HEK293 (cell line): Measurements from ENCODE around the gene TBC1D14.

Source experiments
- CTCF ChIA-PET: fragments of 350-600 bp; formaldehyde crosslinking; extraction: SDS; loops from one replicate; lab custom pipeline; 2021; ENCODE audit warnings: antibody characterized with exemption; lab: Yijun Ruan, JAX
- POLR2A ChIA-PET: fragments of 300-600 bp; formaldehyde crosslinking; extraction: SDS; loops from one replicate; lab custom pipeline; 2020; ENCODE audit warnings: antibody characterized with exemption, inconsistent platforms; lab: Yijun Ruan, JAX
- H3K27ac ChIP-seq: fragments of 200-500 bp; sonication (Bioruptor generic); 2 replicates; pipeline ENCODE4 v1.5.1; 2014; ENCODE audit warnings: low read depth, low read length, control low read depth, inconsistent platforms; ENCODE audit errors: extremely low read depth
- H3K36me3 ChIP-seq, 2 experiments: fragments of 200-500 bp in 1 of 2; sonication (Bioruptor generic) in 1 of 2; 1 replicate in 1 of 2; 2 replicates in 1 of 2; pipeline ENCODE4 v1.5.1; 2014 to 2017; ENCODE audit warnings: inconsistent platforms in 2 of 2, low read length in 2 of 2; ENCODE audit not compliant: control insufficient read depth in 2 of 2, insufficient read depth in 1 of 2
- H3K4me1 ChIP-seq: fragments of 200-500 bp; sonication (Bioruptor generic); 2 replicates; pipeline ENCODE4 v1.5.1; 2014; ENCODE audit warnings: mild to moderate bottlenecking, low read length, inconsistent platforms; ENCODE audit not compliant: control insufficient read depth, insufficient read depth
- H3K4me3 ChIP-seq: 2 replicates; pipeline ENCODE4 v1.5.1; 2011; ENCODE audit warnings: low read depth, mild to moderate bottlenecking, control low read depth, low read length, moderate library complexity
- H3K9me3 ChIP-seq: fragments of 200-500 bp; sonication (Bioruptor generic); 2 replicates; pipeline ENCODE4 v1.5.1; 2014; ENCODE audit warnings: low read depth, low read length, inconsistent platforms; ENCODE audit not compliant: control insufficient read depth, insufficient read depth
- CTCF ChIP-seq: fragments of 450-650 bp; formaldehyde crosslinking; IDR thresholded peaks from 2 replicates; pipeline ENCODE4 v1.5.1; 2016; ENCODE audit warnings: missing biosample characterization, missing genetic modification characterization
- KLF1 ChIP-seq: fragments of 450-650 bp; formaldehyde crosslinking; IDR thresholded peaks from 2 replicates; pipeline ENCODE4 v1.5.1; 2016; ENCODE audit warnings: missing biosample characterization, missing genetic modification characterization
- SALL2 ChIP-seq: fragments of 450-650 bp; formaldehyde crosslinking; IDR thresholded peaks from 2 replicates; pipeline ENCODE4 v1.5.0; 2017; ENCODE audit warnings: missing biosample characterization, mild to moderate bottlenecking, missing genetic modification characterization, borderline replicate concordance
- TCF7L2 ChIP-seq: IDR thresholded peaks from 2 replicates; pipeline ENCODE4 v1.6.1; 2011; ENCODE audit warnings: low read depth, mild to moderate bottlenecking, inconsistent platforms, low read length, moderate library complexity, borderline replicate concordance
- TRIM28 ChIP-seq: IDR thresholded peaks from 2 replicates; pipeline ENCODE4 v1.6.1; 2011; ENCODE audit warnings: low read length, control low read depth, borderline replicate concordance
- ZBTB20 ChIP-seq: fragments of 450-650 bp; formaldehyde crosslinking; IDR thresholded peaks from 2 replicates; pipeline ENCODE4 v1.5.1; 2016; ENCODE audit warnings: missing biosample characterization, missing genetic modification characterization
- ZNF266 ChIP-seq: fragments of 450-650 bp; formaldehyde crosslinking; IDR thresholded peaks from 2 replicates; pipeline ENCODE4 v1.5.1; 2016; ENCODE audit warnings: missing biosample characterization, missing genetic modification characterization, low read depth
- ZNF366 ChIP-seq: fragments of 450-650 bp; formaldehyde crosslinking; conservative IDR thresholded peaks from 2 replicates; pipeline ENCODE4 v1.5.1; 2016; ENCODE audit warnings: missing biosample characterization, missing genetic modification characterization
- ZNF394 ChIP-seq: fragments of 450-650 bp; formaldehyde crosslinking; IDR thresholded peaks from 2 replicates; pipeline ENCODE4 v1.5.1; 2016; ENCODE audit warnings: missing biosample characterization, missing genetic modification characterization, mild to moderate bottlenecking, moderate library complexity, borderline replicate concordance
- ZNF449 ChIP-seq: fragments of 450-650 bp; formaldehyde crosslinking; IDR thresholded peaks from 2 replicates; pipeline ENCODE4 v1.5.1; 2017; ENCODE audit warnings: missing biosample characterization, mild to moderate bottlenecking, missing genetic modification characterization, moderate library complexity
- ZNF48 ChIP-seq: fragments of 450-650 bp; formaldehyde crosslinking; IDR thresholded peaks from 2 replicates; pipeline ENCODE4 v1.5.1; 2016; ENCODE audit warnings: missing biosample characterization, missing genetic modification characterization
- ZNF530 ChIP-seq: fragments of 450-650 bp; formaldehyde crosslinking; IDR thresholded peaks from 2 replicates; pipeline ENCODE4 v1.5.1; 2016; ENCODE audit warnings: low read depth, missing biosample characterization, missing genetic modification characterization
- ZNF558 ChIP-seq: fragments of 450-650 bp; formaldehyde crosslinking; IDR thresholded peaks from 2 replicates; pipeline ENCODE4 v1.5.1; 2016; ENCODE audit warnings: missing biosample characterization, missing genetic modification characterization
- ZNF580 ChIP-seq: fragments of 450-650 bp; formaldehyde crosslinking; IDR thresholded peaks from 2 replicates; pipeline ENCODE4 v1.5.1; 2016; ENCODE audit warnings: missing biosample characterization, missing genetic modification characterization
- ZNF610 ChIP-seq: fragments of 450-650 bp; formaldehyde crosslinking; IDR thresholded peaks from 2 replicates; pipeline ENCODE4 v1.5.1; 2016; ENCODE audit warnings: missing biosample characterization, missing genetic modification characterization, borderline replicate concordance
- ZNF629 ChIP-seq: fragments of 450-650 bp; formaldehyde crosslinking; IDR thresholded peaks from 2 replicates; pipeline ENCODE4 v1.5.1; 2017; ENCODE audit warnings: missing biosample characterization, missing genetic modification characterization
- ZNF785 ChIP-seq: fragments of 450-650 bp; formaldehyde crosslinking; IDR thresholded peaks from 2 replicates; pipeline ENCODE4 v1.5.1; 2016; ENCODE audit warnings: missing biosample characterization, missing genetic modification characterization
- ZNF843 ChIP-seq: fragments of 450-650 bp; formaldehyde crosslinking; IDR thresholded peaks from 2 replicates; pipeline ENCODE4 v1.5.1; 2016; ENCODE audit warnings: missing biosample characterization, missing genetic modification characterization
- TF ChIP-seq, protein P1 (sequence below): fragments of 450-650 bp; formaldehyde crosslinking; IDR thresholded peaks from 2 replicates; pipeline ENCODE4 v1.5.1; 2016; ENCODE audit warnings: missing biosample characterization, missing genetic modification characterization
- TF ChIP-seq, protein P2 (sequence below): fragments of 450-650 bp; formaldehyde crosslinking; IDR thresholded peaks from 2 replicates; pipeline ENCODE4 v1.5.1; 2017; ENCODE audit warnings: missing biosample characterization, missing genetic modification characterization
- TF ChIP-seq, protein P3 (sequence below): fragments of 450-650 bp; formaldehyde crosslinking; IDR thresholded peaks from 2 replicates; pipeline ENCODE4 v1.5.1; 2016; ENCODE audit warnings: missing biosample characterization, missing genetic modification characterization
- TF ChIP-seq, protein P4 (sequence below): fragments of 450-650 bp; formaldehyde crosslinking; optimal IDR thresholded peaks from 2 replicates; pipeline ENCODE3; 2016; ENCODE audit warnings: missing biosample characterization, mild to moderate bottlenecking, missing genetic modification characterization

Gene TBC1D14

GRCh38 chr4:7051905-7052304 is 142.3 kb downstream of the TBC1D14 start (continued):
- TF ChIP-seq, protein P1, sequence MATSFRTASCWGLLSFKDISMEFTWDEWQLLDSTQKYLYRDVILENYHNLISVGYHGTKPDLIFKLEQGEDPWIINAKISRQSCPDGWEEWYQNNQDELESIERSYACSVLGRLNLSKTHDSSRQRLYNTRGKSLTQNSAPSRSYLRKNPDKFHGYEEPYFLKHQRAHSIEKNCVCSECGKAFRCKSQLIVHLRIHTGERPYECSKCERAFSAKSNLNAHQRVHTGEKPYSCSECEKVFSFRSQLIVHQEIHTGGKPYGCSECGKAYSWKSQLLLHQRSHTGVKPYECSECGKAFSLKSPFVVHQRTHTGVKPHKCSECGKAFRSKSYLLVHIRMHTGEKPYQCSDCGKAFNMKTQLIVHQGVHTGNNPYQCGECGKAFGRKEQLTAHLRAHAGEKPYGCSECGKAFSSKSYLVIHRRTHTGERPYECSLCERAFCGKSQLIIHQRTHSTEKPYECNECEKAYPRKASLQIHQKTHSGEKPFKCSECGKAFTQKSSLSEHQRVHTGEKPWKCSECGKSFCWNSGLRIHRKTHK (tag by site-specific recombination): no peak

DNA sequence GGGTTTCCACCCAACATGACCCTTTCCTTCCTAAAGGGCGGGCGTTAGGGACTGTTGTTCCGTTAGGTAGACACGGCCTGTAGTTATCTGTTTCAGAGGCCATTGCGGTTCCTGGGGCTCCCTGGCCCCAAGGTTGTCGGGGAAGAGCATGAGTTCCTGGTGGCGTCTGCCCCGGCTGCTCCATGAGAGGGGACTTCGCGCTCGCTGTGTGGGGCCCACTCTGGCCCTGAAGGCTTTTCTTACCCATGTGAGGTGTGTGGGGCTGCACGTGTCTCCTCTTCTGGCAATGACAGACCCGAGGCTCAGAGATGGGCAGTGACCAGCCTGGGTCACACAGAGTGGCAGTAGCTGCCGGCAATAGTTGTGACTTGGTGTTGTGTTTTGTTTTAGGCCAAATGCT is 142.7 kb downstream of the TBC1D14 start:
- no peak for TF ChIP-seq ZNF785 (tag by site-specific recombination)
- no peak for TF ChIP-seq ZNF266 (tag by site-specific recombination)
- no peak for TF ChIP-seq TCF7L2
- no peak for TF ChIP-seq ZNF558 (tag by site-specific recombination)
- no peak for TF ChIP-seq ZNF843
- no peak for TF ChIP-seq ZNF394 (tag by site-specific recombination)
- TF ChIP-seq, protein P2, sequence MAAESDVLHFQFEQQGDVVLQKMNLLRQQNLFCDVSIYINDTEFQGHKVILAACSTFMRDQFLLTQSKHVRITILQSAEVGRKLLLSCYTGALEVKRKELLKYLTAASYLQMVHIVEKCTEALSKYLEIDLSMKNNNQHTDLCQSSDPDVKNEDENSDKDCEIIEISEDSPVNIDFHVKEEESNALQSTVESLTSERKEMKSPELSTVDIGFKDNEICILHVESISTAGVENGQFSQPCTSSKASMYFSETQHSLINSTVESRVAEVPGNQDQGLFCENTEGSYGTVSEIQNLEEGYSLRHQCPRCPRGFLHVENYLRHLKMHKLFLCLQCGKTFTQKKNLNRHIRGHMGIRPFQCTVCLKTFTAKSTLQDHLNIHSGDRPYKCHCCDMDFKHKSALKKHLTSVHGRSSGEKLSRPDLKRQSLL (tag by site-specific recombination): no peak
- no peak for TF ChIP-seq ZNF449
- TF ChIP-seq, protein P3, sequence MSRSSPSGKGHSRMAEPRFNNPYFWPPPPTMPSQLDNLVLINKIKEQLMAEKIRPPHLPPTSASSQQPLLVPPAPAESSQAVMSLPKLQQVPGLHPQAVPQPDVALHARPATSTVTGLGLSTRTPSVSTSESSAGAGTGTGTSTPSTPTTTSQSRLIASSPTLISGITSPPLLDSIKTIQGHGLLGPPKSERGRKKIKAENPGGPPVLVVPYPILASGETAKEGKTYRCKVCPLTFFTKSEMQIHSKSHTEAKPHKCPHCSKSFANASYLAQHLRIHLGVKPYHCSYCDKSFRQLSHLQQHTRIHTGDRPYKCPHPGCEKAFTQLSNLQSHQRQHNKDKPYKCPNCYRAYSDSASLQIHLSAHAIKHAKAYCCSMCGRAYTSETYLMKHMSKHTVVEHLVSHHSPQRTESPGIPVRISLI: no peak
- ChIA-PET CTCF (no interaction called here), POLR2A (no interaction called here)
- H3K9me3 ChIP-seq: no peaks in the 10 kb centered on the region
- no peak overlapping the region for H3K4me3 ChIP-seq
- H3K36me3 ChIP-seq: peaks cover 0 to 54% of the 10 kb centered on the region in 2 experiments; a peak in 1 of 3 replicates
- peaks cover 3% of the 10 kb centered on the region; the same call in 1 of the 2 replicates for H3K4me1 ChIP-seq
- no peak overlapping the region for H3K27ac ChIP-seq

- peaks cover 3% of the 10 kb centered on the region; the same call in 1 of the 2 replicates for H3K4me1 ChIP-seq
- H3K9me3 ChIP-seq: no peaks in the 10 kb centered on the region
- no peak overlapping the region for H3K4me3 ChIP-seq
- no peak overlapping the region for H3K27ac ChIP-seq
- ChIA-PET CTCF (no interaction called here), POLR2A (no interaction called here)
- peaks cover 0 to 55% of the 10 kb centered on the region in 2 experiments; a peak in 1 of 3 replicates for H3K36me3 ChIP-seq
- TF ChIP-seq ZNF48: no peak
- TF ChIP-seq ZNF580: no peak
- TF ChIP-seq ZNF366: no peak
- TF ChIP-seq ZNF629 (tag by site-specific recombination): no peak
- TF ChIP-seq CTCF: no peak
- TF ChIP-seq ZNF530: no peak
- peak; percentile 71 for TF ChIP-seq KLF1 (tag by site-specific recombination)
- no peak for TF ChIP-seq SALL2 (tag by site-specific recombination)
- TF ChIP-seq TRIM28: no peak
- TF ChIP-seq, protein P4, sequence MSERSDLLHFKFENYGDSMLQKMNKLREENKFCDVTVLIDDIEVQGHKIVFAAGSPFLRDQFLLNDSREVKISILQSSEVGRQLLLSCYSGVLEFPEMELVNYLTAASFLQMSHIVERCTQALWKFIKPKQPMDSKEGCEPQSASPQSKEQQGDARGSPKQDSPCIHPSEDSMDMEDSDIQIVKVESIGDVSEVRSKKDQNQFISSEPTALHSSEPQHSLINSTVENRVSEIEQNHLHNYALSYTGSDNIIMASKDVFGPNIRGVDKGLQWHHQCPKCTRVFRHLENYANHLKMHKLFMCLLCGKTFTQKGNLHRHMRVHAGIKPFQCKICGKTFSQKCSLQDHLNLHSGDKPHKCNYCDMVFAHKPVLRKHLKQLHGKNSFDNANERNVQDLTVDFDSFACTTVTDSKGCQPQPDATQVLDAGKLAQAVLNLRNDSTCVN (tag by site-specific recombination): no peak
- peak; percentile 49 for TF ChIP-seq ZBTB20 (tag by site-specific recombination)
- no peak for TF ChIP-seq ZNF610 (tag by site-specific recombination)
Observed at GRCh38 chr4:7052923-7053715, 143.5 kb downstream of the TBC1D14 start.
